RWPE1 (cell line): ENCODE data around the gene GLUL.

Experiments
- CTCF ChIA-PET: fragments of 350-600 bp; sonication (Branson Sonifier 250); formaldehyde crosslinking; extraction: SDS; loops from one replicate; lab custom pipeline; 2021; lab: Yijun Ruan, JAX
- POLR2A ChIA-PET: fragments of 400-600 bp; formaldehyde crosslinking; extraction: SDS; loops from one replicate; lab custom pipeline; 2020; ENCODE audit warnings: antibody characterized with exemption; ENCODE audit not compliant: low non-redundant PET; lab: Yijun Ruan, JAX
- DNase-seq: peaks from one replicate; pipeline ENCODE4 v3.0.0; 2012; ENCODE audit warnings: low spot score
- H3K27ac ChIP-seq: fragments of 450-650 bp; 2 replicates; pipeline ENCODE4 v1.5.1; 2017
- TF ChIP-seq, protein P1 (sequence below): fragments of 450-650 bp; conservative IDR thresholded peaks from 2 replicates; pipeline ENCODE4 v1.5.1; 2017; ENCODE audit warnings: low read depth, mild to moderate bottlenecking

GLUL gene

DNA sequence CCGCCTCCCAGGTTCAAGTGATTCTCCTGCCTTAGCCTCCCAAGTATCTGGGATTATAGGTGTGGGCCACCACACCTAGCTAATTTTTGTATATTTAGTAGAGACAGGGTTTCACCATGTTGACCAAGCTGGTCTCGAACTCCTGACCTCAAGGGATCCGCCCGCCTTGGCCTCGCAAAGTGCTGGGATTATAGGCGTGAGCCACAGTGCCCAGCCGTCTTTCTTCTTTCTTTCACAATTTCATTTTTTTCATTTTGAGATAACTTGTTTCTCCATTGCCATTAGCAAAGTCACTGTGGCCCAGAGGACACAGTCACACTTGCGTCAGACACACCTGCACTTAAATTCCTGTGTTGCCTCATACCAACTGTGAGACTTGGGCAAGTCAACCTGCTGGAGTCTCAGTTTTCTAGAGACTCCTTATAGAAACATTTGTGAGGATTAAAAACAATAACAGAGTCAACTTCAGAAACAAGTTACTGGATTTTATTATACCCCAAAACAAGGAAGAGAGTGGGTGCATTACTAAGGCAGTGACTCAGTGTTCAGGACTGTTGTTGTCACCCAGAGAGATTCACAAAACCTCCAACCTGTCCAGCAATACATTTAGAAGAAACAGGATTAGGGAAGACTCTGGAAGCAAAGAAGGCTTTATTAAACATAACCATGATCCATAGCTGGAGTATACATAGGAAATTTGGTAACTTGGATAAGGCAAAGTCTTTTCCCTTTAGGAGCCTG is 6.2 kb upstream of the GLUL start:
- POLR2A ChIA-PET, result no interaction called here
- no peak overlapping the region for H3K27ac ChIP-seq
- CTCF ChIA-PET, result interaction anchor here (0.6 to 4.5 kb wide), 4 partner anchors 94 to 315 kb away, joined by 4 to 58 read pairs (median 6); no protein-coding TSS in a partner anchor
- DNase-seq, result peak; percentile 16
- TF ChIP-seq, protein P1, sequence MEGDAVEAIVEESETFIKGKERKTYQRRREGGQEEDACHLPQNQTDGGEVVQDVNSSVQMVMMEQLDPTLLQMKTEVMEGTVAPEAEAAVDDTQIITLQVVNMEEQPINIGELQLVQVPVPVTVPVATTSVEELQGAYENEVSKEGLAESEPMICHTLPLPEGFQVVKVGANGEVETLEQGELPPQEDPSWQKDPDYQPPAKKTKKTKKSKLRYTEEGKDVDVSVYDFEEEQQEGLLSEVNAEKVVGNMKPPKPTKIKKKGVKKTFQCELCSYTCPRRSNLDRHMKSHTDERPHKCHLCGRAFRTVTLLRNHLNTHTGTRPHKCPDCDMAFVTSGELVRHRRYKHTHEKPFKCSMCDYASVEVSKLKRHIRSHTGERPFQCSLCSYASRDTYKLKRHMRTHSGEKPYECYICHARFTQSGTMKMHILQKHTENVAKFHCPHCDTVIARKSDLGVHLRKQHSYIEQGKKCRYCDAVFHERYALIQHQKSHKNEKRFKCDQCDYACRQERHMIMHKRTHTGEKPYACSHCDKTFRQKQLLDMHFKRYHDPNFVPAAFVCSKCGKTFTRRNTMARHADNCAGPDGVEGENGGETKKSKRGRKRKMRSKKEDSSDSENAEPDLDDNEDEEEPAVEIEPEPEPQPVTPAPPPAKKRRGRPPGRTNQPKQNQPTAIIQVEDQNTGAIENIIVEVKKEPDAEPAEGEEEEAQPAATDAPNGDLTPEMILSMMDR, result no peak

DNA sequence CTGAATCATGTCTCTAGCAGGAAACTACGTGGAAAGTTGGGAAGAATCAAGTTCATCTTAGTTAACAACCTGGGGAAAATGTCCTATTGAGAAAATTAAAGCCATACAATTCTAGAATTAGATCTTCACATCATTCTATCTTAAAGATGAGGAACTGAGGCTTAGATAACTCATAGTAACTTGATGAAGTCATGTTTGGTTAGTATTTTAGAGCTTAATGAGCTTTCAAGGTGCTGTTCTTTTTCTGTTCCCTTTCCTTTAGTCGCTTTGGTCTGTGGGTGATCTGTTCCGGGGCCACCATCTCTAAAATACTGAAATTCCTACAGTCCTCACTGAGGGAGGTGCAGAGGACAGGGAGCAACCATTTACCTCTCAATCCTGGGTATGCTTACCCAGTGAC is 4.3 kb upstream of the GLUL start:
- no peak for DNase-seq
- no peak overlapping the region for H3K27ac ChIP-seq
- CTCF ChIA-PET, result interaction anchor here (1.4 to 4.5 kb wide), 5 partner anchors 252 to 317 kb away, joined by 4 to 58 read pairs (median 10); no protein-coding TSS in a partner anchor
- TF ChIP-seq, protein P1, result no peak
- POLR2A ChIA-PET, result no interaction called here

DNA sequence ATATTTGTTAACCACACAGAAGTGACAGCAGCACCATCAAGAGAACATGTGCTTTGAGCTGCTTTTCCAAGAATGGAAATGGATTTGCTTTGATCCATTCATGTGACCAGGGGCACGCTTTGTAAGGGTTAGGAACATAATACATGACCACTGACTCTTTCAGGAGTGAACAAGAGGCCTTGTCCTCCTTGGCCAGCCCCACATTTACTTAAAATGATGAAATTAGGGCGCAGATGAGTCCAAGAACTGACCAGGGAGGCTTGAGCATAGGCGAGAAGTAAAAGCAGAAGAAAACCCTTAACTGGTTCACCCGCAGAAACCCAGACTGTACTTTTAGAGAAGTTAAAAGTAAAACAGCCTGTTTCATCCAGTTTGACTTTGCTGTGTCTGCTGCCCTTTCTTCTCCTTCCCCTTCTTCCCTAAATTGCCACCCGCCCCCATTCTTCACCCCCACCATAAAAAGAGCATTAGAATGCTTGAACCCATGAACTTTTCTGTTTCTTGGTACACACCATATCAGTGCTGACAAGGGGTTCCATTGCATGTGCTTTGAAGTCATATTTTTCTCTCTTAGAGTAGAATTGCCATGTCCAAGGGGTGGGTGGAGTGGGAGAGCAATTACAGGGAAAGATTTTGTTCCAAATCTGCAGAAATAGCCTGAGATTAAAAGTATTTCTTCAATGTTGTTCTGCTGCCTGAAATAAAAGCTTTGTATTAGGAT is 2.6 kb upstream of the GLUL start:
- TF ChIP-seq, protein P1, result no peak
- ChIA-PET CTCF (interaction anchor here (1.5 to 4.5 kb wide), 2 partner anchors 251 to 309 kb away, joined by 4 to 58 read pairs; no protein-coding TSS in a partner anchor), POLR2A (no interaction called here)
- no peak overlapping the region for H3K27ac ChIP-seq
- no peak for DNase-seq

DNA sequence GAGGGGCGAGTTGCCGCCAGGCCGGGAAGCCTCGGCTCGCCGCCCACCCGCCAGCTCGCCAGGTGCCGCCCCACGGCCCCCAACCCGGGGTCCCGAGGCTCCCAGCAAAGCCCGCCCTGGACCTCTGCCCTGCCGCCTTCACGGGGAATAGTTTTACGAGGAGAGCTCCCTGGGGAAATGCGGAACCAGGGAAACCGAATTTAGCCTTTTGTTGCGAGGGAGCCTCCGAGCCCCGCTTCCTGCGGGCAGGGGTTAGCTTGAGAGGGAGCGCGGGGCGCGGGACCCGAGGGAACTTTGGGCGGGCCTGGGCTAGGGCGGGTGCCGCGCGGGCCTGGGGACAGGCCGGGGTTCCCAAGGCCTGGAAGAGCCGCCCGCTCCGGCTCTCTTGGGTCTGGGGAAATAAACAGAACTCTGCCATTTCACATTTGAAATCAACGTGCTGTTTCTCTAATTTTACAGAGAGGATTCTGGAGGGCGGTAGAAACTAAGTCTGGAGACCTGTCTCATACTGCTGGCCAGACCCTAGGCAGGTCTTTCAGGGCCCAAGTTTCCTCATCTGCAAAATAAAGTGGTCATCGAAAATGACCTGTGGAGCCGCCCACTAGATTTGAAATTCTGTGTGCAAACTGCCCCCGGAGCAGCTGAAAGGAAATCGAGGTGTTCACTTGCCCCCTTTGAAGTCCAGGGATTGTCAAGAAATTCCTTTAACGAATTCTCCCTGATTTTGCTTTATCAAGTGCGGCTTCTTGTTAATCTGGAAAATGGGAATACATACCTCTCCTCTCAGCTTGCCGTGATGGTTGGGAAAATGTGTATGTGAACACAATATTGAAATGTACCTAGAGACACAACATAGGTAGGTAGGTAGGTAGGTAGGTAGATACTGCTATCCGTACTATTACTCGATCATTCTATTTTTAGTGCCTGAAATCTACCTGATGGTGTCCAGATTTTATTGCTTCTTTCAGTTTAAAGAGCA is 749 bp upstream of the GLUL start:
- TF ChIP-seq, protein P1, result no peak
- CTCF ChIA-PET, result interaction anchor here (1.0 to 1.1 kb wide), 3 partner anchors 249 to 311 kb away, joined by 3 to 4 read pairs (median 4); no protein-coding TSS in a partner anchor
- H3K27ac ChIP-seq, result peak overlapping the region; percentile 92
- peak; percentile 17 for DNase-seq
- POLR2A ChIA-PET, result interaction anchor here (0.9 to 1.0 kb wide), 2 partner anchors 245 to 305 kb away, joined by 3 read pairs; no protein-coding TSS in a partner anchor

DNA sequence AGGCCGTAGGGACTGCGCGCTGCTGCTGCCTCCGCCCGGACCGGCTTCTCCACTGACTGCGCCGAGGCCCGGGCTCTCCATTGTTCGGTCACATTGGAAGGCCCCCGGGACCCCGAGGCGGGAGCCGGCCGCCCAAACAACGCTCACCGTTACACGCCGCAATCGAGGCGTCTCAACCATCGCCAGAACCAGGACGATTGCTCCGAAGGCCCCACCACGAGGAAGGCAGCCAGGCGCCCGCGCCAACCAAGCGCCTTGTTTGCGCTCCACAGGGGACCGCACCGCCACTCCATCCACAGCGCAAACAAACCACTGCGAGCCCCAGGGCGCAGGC is 595 bp downstream of the GLUL start:
- no peak for DNase-seq
- TF ChIP-seq, protein P1, result no peak
- peak overlapping the region; percentile 92 for H3K27ac ChIP-seq
- ChIA-PET POLR2A (no interaction called here), CTCF (interaction anchor here (1.8 to 2.3 kb wide), 2 partner anchors 248 to 306 kb away, joined by 9 to 10 read pairs; no protein-coding TSS in a partner anchor)
